GM23338 (cell line): Measurements from ENCODE around the gene TBX2. TPM values are rescaled to one million over a fixed set of nuclear protein-coding genes. Genes with fewer than 3 reads are reported as not detected.
A peak's percentile ranks its signal among the peaks of the same experiment; 100 is the strongest.

Source experiments
- ATAC-seq: fragments of 200-7000 bp; cut with Tn5 transposase; 3 replicates; pipeline ENCODE4 v1.9.1; 2020
- DNase-seq: peaks from one replicate; pipeline ENCODE4 v3.0.0-alpha.2; 2015; ENCODE audit warnings: low spot score
- H2AFZ ChIP-seq: fragments of 200-600 bp; sonication (generic); 2 replicates; pipeline ENCODE4 v1.8.0; 2016; ENCODE audit warnings: antibody characterized with exemption, mild to moderate bottlenecking, moderate library complexity
- H3F3A ChIP-seq: fragments of 200-600 bp; sonication (generic); replicated peaks from 2 replicates; pipeline ENCODE4 v1.8.0; 2017; ENCODE audit warnings: antibody characterized with exemption, mixed run types, low read depth
- H3K27ac ChIP-seq: fragments of 200-600 bp; sonication (generic); 2 replicates; pipeline ENCODE4 v1.6.1; 2016; ENCODE audit warnings: low read depth
- H3K27me3 ChIP-seq: fragments of 200-600 bp; sonication (generic); 2 replicates; pipeline ENCODE4 v1.8.0; 2016; ENCODE audit warnings: mild to moderate bottlenecking, mixed run types, moderate library complexity; ENCODE audit not compliant: insufficient read depth
- H3K36me3 ChIP-seq: fragments of 200-600 bp; sonication (generic); 2 replicates; pipeline ENCODE4 v1.8.0; 2016; ENCODE audit warnings: mild to moderate bottlenecking; ENCODE audit not compliant: insufficient read depth
- H3K4me1 ChIP-seq: fragments of 200-600 bp; sonication (generic); 2 replicates; pipeline ENCODE4 v1.8.0; 2016; ENCODE audit warnings: mild to moderate bottlenecking, moderate library complexity; ENCODE audit not compliant: insufficient read depth
- H3K4me2 ChIP-seq: fragments of 200-600 bp; sonication (generic); 2 replicates; pipeline ENCODE4 v1.7.1; 2017; ENCODE audit warnings: mixed run types
- H3K4me3 ChIP-seq: fragments of 200-600 bp; sonication (generic); 2 replicates; pipeline ENCODE4 v1.6.1; 2016; ENCODE audit warnings: mixed run types
- H3K79me2 ChIP-seq: fragments of 200-600 bp; sonication (generic); replicated peaks from 2 replicates; pipeline ENCODE4 v1.8.0; 2017; ENCODE audit warnings: mild to moderate bottlenecking; ENCODE audit not compliant: insufficient read depth
- H3K9me2 ChIP-seq: fragments of 200-600 bp; sonication (generic); 2 replicates; pipeline ENCODE4 v1.8.0; 2017; ENCODE audit not compliant: insufficient read depth
- H4K20me1 ChIP-seq: fragments of 200-600 bp; sonication (generic); replicated peaks from 2 replicates; pipeline ENCODE4 v1.8.0; 2017; ENCODE audit warnings: mild to moderate bottlenecking; ENCODE audit not compliant: insufficient read depth
- H3K27ac Mint-ChIP-seq: 2 replicates; pipeline ENCODE4 v1.8.0; 2020; ENCODE audit warnings: inconsistent platforms, mild to moderate bottlenecking, moderate library complexity, mixed read lengths
- H3K27me3 Mint-ChIP-seq: 3 replicates; pipeline ENCODE4 v1.8.0; 2022; ENCODE audit warnings: low read depth, mild to moderate bottlenecking, moderate library complexity, mixed read lengths, inconsistent platforms; ENCODE audit not compliant: insufficient read depth, poor library complexity
- H3K36me3 Mint-ChIP-seq: 3 replicates; pipeline ENCODE4 v1.8.0; 2021; ENCODE audit warnings: low read depth, mild to moderate bottlenecking, inconsistent platforms, moderate library complexity, mixed read lengths
- H3K4me1 Mint-ChIP-seq: 3 replicates; pipeline ENCODE4 v1.8.0; 2020; ENCODE audit warnings: mild to moderate bottlenecking, inconsistent platforms, mixed read lengths
- H3K4me3 Mint-ChIP-seq: 3 replicates; pipeline ENCODE4 v1.8.0; 2021; ENCODE audit warnings: moderate library complexity, mild to moderate bottlenecking, inconsistent platforms, mixed read lengths
- H3K9me3 Mint-ChIP-seq: 3 replicates; pipeline ENCODE4 v1.8.0; 2020; ENCODE audit warnings: moderate library complexity, mild to moderate bottlenecking, inconsistent platforms, mixed read lengths
- EZH2 ChIP-seq: fragments of 200-600 bp; sonication (generic); IDR thresholded peaks from one replicate; pipeline ENCODE4 v1.8.0; 2017; ENCODE audit warnings: antibody characterized with exemption, mild to moderate bottlenecking, low read depth; ENCODE audit not compliant: unreplicated experiment
- EZH2phosphoT487 ChIP-seq: fragments of 200-600 bp; sonication (generic); IDR thresholded peaks from one replicate; pipeline ENCODE4 v1.8.1; 2018; ENCODE audit warnings: antibody characterized with exemption; ENCODE audit not compliant: unreplicated experiment
- NANOG ChIP-seq: IDR thresholded peaks from 2 replicates; pipeline ENCODE4 v1.6.1; 2016; ENCODE audit warnings: antibody characterized with exemption, borderline replicate concordance
- POLR2AphosphoS5 ChIP-seq: IDR thresholded peaks from 2 replicates; pipeline ENCODE4 v1.6.1; 2016; ENCODE audit warnings: antibody characterized with exemption, low read depth
- STAT1 ChIP-seq: IDR thresholded peaks from one replicate; pipeline ENCODE4 v1.6.1; 2016; ENCODE audit warnings: antibody characterized with exemption; ENCODE audit not compliant: unreplicated experiment
- polyA plus RNA-seq: library from polyadenylated mRNA; unstranded; fragments of >200 nt; fragmentation: Nextera tagmentation; extraction: Ambion mirVana; gene quantifications from 2 replicates; pipeline ENCODE4 v1.2.1, GENCODE V29; 2016
- total RNA-seq: library from RNA; depleted of rRNA; stranded (reverse); fragments of >200 nt; shearing (Covaris generic); gene quantifications from 2 replicates; pipeline ENCODE4 v1.2.3, GENCODE V29; 2014
- TF ChIP-seq, protein P1 (sequence below): IDR thresholded peaks from 2 replicates; pipeline ENCODE4 v1.6.1; 2016; ENCODE audit warnings: antibody characterized with exemption

TBX2 gene
- total and polyA plus RNA-seq, 2 experiments from 2014 or later = not detected

DNA sequence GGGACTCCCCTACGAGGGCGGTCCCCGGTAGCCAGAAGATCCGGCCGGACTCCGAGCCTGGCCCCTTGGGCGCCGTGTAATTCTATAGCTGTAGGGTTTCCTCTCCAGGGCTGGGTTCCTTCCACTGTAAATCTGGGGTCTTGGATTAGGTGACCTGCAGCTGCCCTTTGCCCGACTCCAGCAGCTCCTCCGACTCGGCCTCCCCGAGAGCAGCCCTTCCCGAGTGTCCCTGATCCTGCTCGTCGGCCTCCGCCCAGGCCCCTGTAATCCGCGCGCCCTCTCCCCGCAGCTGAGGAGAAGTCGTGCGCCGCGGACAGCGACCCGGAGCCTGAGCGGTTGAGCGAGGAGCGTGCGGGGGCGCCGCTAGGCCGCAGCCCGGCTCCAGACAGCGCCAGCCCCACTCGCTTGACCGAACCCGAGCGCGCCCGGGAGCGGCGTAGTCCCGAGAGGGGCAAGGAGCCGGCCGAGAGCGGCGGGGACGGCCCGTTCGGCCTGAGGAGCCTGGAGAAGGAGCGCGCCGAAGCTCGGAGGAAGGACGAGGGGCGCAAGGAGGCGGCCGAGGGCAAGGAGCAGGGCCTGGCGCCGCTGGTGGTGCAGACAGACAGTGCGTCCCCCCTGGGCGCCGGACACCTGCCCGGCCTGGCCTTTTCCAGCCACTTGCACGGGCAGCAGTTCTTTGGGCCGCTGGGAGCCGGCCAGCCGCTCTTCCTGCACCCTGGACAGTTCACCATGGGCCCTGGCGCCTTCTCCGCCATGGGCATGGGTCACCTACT lies 5.5 kb downstream of the TBX2 start:
- H3K36me3 Mint-ChIP-seq = peaks cover 3% of the 10 kb centered on the region; the same call in 1 of the 3 replicates
- Histone ChIP-seq H3K4me3 (peak overlapping the region; percentile 48), H3K27ac (no peak overlapping the region), H3K27me3 (peaks cover 99% of the 10 kb centered on the region), H3K36me3 (no peaks in the 10 kb centered on the region), H3K9me2 (no peaks in the 10 kb centered on the region), H3K4me1 (peaks cover 26% of the 10 kb centered on the region; the same call in 1 of the 2 replicates), H3F3A (peaks cover 13% of the 10 kb centered on the region; the same call in 1 of the 2 replicates), H4K20me1 (peaks cover 26% of the 10 kb centered on the region), H3K4me2 (peak overlapping the region; percentile 76), H2AFZ (peak overlapping the region; percentile 43; the same call in 1 of the 2 replicates), H3K79me2 (no peaks in the 10 kb centered on the region)
- DNase-seq (peak; percentile 57), ATAC-seq (peak; percentile 13)
- TF ChIP-seq, protein P1, sequence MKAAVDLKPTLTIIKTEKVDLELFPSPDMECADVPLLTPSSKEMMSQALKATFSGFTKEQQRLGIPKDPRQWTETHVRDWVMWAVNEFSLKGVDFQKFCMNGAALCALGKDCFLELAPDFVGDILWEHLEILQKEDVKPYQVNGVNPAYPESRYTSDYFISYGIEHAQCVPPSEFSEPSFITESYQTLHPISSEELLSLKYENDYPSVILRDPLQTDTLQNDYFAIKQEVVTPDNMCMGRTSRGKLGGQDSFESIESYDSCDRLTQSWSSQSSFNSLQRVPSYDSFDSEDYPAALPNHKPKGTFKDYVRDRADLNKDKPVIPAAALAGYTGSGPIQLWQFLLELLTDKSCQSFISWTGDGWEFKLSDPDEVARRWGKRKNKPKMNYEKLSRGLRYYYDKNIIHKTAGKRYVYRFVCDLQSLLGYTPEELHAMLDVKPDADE = no peak
- no peak for TF ChIP-seq POLR2AphosphoS5
- peak; percentile 77 for TF ChIP-seq EZH2
- no peak overlapping the region for H3K27ac Mint-ChIP-seq
- H3K9me3 Mint-ChIP-seq = peaks cover 3% of the 10 kb centered on the region; the same call in 2 of the 3 replicates
- peaks cover 32% of the 10 kb centered on the region for H3K4me1 Mint-ChIP-seq
- peaks cover 98% of the 10 kb centered on the region for H3K27me3 Mint-ChIP-seq
- no peak overlapping the region for H3K4me3 Mint-ChIP-seq

DNA sequence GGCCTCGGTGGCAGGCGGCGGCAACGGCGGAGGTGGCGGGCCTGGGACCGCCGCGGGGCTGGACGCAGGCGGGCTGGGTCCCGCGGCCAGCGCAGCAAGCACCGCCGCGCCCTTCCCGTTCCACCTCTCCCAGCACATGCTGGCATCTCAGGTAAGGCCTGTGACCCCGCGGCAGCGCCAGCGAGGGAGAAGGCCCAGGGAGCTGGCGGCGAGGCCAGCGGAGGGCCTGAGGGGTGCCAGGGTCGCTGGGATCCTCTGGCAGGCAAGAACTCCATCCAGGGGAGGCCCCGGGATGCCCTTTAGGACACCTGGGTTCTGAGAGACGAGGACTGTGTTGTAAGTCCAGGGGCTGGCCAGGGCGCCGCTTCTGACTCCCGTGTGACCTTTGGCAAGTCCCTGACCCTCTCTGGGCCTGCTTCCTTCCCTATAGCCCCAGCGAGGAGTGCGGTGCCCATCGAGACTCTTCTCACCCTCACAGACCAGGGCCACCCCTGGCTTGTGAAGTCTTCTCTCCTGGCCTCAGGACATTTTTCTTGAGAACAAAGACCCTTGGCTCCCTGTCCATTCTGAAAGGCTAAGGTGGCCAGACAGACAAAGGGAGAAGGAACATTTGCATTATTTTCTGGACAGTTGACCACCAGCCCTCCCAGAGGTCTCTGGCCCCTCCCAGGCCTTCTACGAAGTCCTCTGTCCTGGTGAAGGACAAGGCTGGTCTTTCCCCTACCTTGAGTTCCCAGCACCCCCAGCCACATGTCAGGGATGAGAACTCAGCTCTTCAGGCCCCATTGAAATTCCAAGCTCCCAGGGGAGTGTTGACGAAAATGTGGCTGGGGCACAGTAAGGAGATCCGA lies 6.3 kb downstream of the TBX2 start:
- ATAC-seq = no peak; the same call in 2 of the 3 replicates
- peaks cover 99% of the 10 kb centered on the region for H3K27me3 ChIP-seq
- Mint-ChIP-seq H3K36me3 (peaks cover 3% of the 10 kb centered on the region; the same call in 1 of the 3 replicates), H3K27ac (no peak overlapping the region), H3K4me1 (peaks cover 37% of the 10 kb centered on the region), H3K4me3 (no peak overlapping the region), H3K9me3 (peaks cover 3% of the 10 kb centered on the region; the same call in 2 of the 3 replicates), H3K27me3 (peaks cover 98% of the 10 kb centered on the region)
- H3K4me2 ChIP-seq = peak overlapping the region; percentile 76; the same call in 1 of the 2 replicates
- H3K4me3 ChIP-seq = peak overlapping the region; percentile 48; the same call in 1 of the 2 replicates
- peak; percentile 47 for DNase-seq
- TF ChIP-seq EZH2phosphoT487 (peak; percentile 7), STAT1 (no peak), NANOG (no peak), EZH2 (peak; percentile 90)
- H3K9me2 ChIP-seq = no peaks in the 10 kb centered on the region
- no peaks in the 10 kb centered on the region for H3K36me3 ChIP-seq
- H2AFZ ChIP-seq = no peak overlapping the region
- H3K79me2 ChIP-seq = no peaks in the 10 kb centered on the region
- no peak overlapping the region for H3K27ac ChIP-seq
- peaks cover 27% of the 10 kb centered on the region for H4K20me1 ChIP-seq
- peaks cover 13% of the 10 kb centered on the region; the same call in 1 of the 2 replicates for H3F3A ChIP-seq
- H3K4me1 ChIP-seq = peaks cover 29% of the 10 kb centered on the region; the same call in 1 of the 2 replicates
